PC-9 (cell line): Measurements from ENCODE around the gene NHSL1. TPM values are rescaled to one million over a fixed set of nuclear protein-coding genes. Genes with fewer than 3 reads are reported as not detected.

Experiments used
- BruUV-seq: library from RNA; stranded (reverse); fragments of 400-500 nt; replicated peaks from 2 replicates; lab custom pipeline; 2021; lab: Mats Ljungman, UMichigan
- CTCF ChIA-PET: fragments of 300-600 bp; sonication (Branson Sonifier 250); formaldehyde crosslinking; loops from one replicate; lab custom pipeline; 2022; ENCODE audit warnings: antibody characterized with exemption; lab: Charles Lee
- POLR2A ChIA-PET: fragments of 300-600 bp; sonication (Branson Sonifier 250); formaldehyde crosslinking; loops from one replicate; lab custom pipeline; 2022; ENCODE audit warnings: antibody characterized with exemption; ENCODE audit not compliant: unreplicated experiment; lab: Charles Lee
- DNase-seq, 2 experiments: peaks; one replicate each; pipeline versions ENCODE4 v3.0.0 to v3.0.0-alpha.2; 2015 to 2022; ENCODE audit warnings: mixed read lengths in 1 of 2
- H2AFZ ChIP-seq: fragments of 200-600 bp; sonication (generic); 2 replicates; pipeline ENCODE4 v1.8.1; 2017; ENCODE audit warnings: antibody characterized with exemption
- H3F3A ChIP-seq: fragments of 200-600 bp; sonication (generic); 2 replicates; pipeline ENCODE4 v1.8.1; 2017; ENCODE audit warnings: antibody characterized with exemption, mild to moderate bottlenecking, low read depth; ENCODE audit not compliant: insufficient read depth
- H3K27ac ChIP-seq: fragments of 200-600 bp; sonication (generic); 2 replicates; pipeline ENCODE4 v1.6.1; 2016; ENCODE audit warnings: mixed run types
- H3K27me3 ChIP-seq: fragments of 200-600 bp; sonication (generic); 2 replicates; pipeline ENCODE4 v1.6.1; 2016; ENCODE audit warnings: low read depth, mixed run types; ENCODE audit not compliant: insufficient read depth
- H3K36me3 ChIP-seq: fragments of 200-600 bp; sonication (generic); 2 replicates; pipeline ENCODE4 v1.6.1; 2016; ENCODE audit warnings: low read depth, mixed run types
- H3K4me1 ChIP-seq: fragments of 200-600 bp; sonication (generic); replicated peaks from 2 replicates; pipeline ENCODE4 v1.6.1; 2016; ENCODE audit warnings: mixed run types; ENCODE audit not compliant: insufficient read depth
- H3K4me2 ChIP-seq: fragments of 200-600 bp; sonication (generic); 2 replicates; pipeline ENCODE4 v1.6.1; 2017; ENCODE audit warnings: mixed run types
- H3K4me3 ChIP-seq: fragments of 200-600 bp; sonication (generic); 2 replicates; pipeline ENCODE4 v1.6.1; 2016; ENCODE audit warnings: mixed run types
- H3K79me2 ChIP-seq: fragments of 200-600 bp; sonication (generic); 2 replicates; pipeline ENCODE4 v1.6.1; 2017; ENCODE audit warnings: low read depth, mixed run types
- H3K9me2 ChIP-seq: fragments of 200-600 bp; sonication (generic); 2 replicates; pipeline ENCODE4 v1.8.1; 2017; ENCODE audit warnings: mild to moderate bottlenecking; ENCODE audit not compliant: insufficient read depth
- H3K9me3 ChIP-seq: fragments of 200-600 bp; sonication (generic); 2 replicates; pipeline ENCODE4 v1.8.1; 2016; ENCODE audit warnings: low read depth; ENCODE audit not compliant: insufficient read depth
- H4K20me1 ChIP-seq: fragments of 200-600 bp; sonication (generic); 2 replicates; pipeline ENCODE4 v1.8.1; 2017; ENCODE audit not compliant: insufficient read depth
- CTCF ChIP-seq: fragments of 200-600 bp; sonication (generic); conservative IDR thresholded peaks from 2 replicates; pipeline ENCODE4 v1.6.1; 2017; ENCODE audit warnings: mixed run types, antibody characterized with exemption, mild to moderate bottlenecking, moderate library complexity
- EZH2 ChIP-seq: fragments of 200-600 bp; sonication (generic); IDR thresholded peaks from 2 replicates; pipeline ENCODE4 v1.8.0; 2017; ENCODE audit warnings: antibody characterized with exemption, low read depth
- intact Hi-C: fragments of 100-400 bp; cut with micrococcal nuclease; formaldehyde crosslinking; loops from one replicate; pipeline ENCODE4 v1.10.0; 2022; ENCODE audit not compliant: unreplicated experiment
- total RNA-seq: library from RNA; stranded (reverse); gene quantifications from 2 replicates; pipeline ENCODE4 v1.2.3, GENCODE V29; 2021

The NHSL1 gene
- total RNA-seq, 1 experiment from 2014 or later, result 17.5 TPM

- H3K9me2 ChIP-seq, result no peaks in the 10 kb centered on the region; the same call in 1 of the 2 replicates
- intact Hi-C loops, result no loop called here
- POLR2A ChIA-PET, result interaction anchor here (0.6 kb wide), 1 partner anchor 62 kb away, joined by 3 read pairs; no protein-coding TSS in a partner anchor
- H3K27ac ChIP-seq, result no peak overlapping the region
- H3K27me3 ChIP-seq, result no peaks in the 10 kb centered on the region
- no peaks in the 10 kb centered on the region for H3K36me3 ChIP-seq
- peaks cover 3% of the 10 kb centered on the region; the same call in 1 of the 2 replicates for H4K20me1 ChIP-seq
- H2AFZ ChIP-seq, result no peak overlapping the region
- no TSS peak for BruUV-seq
- TF ChIP-seq EZH2, result no peak
- no peak for TF ChIP-seq CTCF
- H3K4me1 ChIP-seq, result no peaks in the 10 kb centered on the region
- peaks cover 4% of the 10 kb centered on the region; the same call in 1 of the 2 replicates for H3F3A ChIP-seq
- no peaks in the 10 kb centered on the region for H3K79me2 ChIP-seq
- H3K4me2 ChIP-seq, result no peak overlapping the region
- DNase-seq, result no peak
- H3K9me3 ChIP-seq, result no peaks in the 10 kb centered on the region
- CTCF ChIA-PET, result no interaction called here
- H3K4me3 ChIP-seq, result no peak overlapping the region
Observed at GRCh38 chr6:138518054-138518453, 18.8 kb upstream of the NHSL1 start.

DNA sequence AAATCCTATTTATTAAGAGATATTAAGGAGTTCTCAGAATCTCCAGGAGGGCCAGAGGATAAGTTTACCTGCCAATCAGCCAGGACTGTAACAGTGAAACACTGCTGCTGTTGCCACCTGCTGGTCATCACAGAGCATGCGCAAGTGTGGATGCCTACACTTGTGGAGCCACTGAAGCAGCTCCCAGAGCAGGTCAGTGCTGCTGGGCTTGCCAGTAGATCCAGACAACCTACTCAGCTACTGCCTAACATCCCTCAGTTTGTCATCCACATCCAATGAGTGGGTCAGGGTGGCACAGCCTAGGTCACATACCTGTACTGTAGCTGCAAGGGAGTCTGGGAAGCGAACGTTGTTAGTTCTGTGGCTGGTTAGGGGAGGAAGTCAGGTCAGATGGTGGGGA is 18.3 kb upstream of the NHSL1 start:
- BruUV-seq, result no TSS peak
- POLR2A ChIA-PET, result interaction anchor here (0.6 kb wide), 1 partner anchor 61 kb away, joined by 3 read pairs; no protein-coding TSS in a partner anchor

GRCh38 chr6:138515657-138516248 is 16.5 kb upstream of the NHSL1 start:
- H3K27ac ChIP-seq, result no peak overlapping the region
- BruUV-seq, result no TSS peak
- H3K27me3 ChIP-seq, result no peaks in the 10 kb centered on the region
- H3K4me1 ChIP-seq, result no peaks in the 10 kb centered on the region
- H3K4me3 ChIP-seq, result no peak overlapping the region
- peaks cover 4% of the 10 kb centered on the region; the same call in 1 of the 2 replicates for H3F3A ChIP-seq
- no peaks in the 10 kb centered on the region for H3K9me3 ChIP-seq
- no peak overlapping the region for H2AFZ ChIP-seq
- peaks cover 3% of the 10 kb centered on the region; the same call in 1 of the 2 replicates for H4K20me1 ChIP-seq
- no peak overlapping the region for H3K4me2 ChIP-seq
- H3K79me2 ChIP-seq, result no peaks in the 10 kb centered on the region
- H3K9me2 ChIP-seq, result no peaks in the 10 kb centered on the region; the same call in 1 of the 2 replicates
- no peak for DNase-seq
- ChIA-PET POLR2A (no interaction called here), CTCF (no interaction called here)
- intact Hi-C loops, result no loop called here
- TF ChIP-seq EZH2, result no peak
- TF ChIP-seq CTCF, result no peak
- no peaks in the 10 kb centered on the region for H3K36me3 ChIP-seq

More for the DNA sequence above, 18.3 kb upstream of the NHSL1 start:
- Histone ChIP-seq H3K79me2 (no peaks in the 10 kb centered on the region), H3K27me3 (no peaks in the 10 kb centered on the region), H3K9me2 (no peaks in the 10 kb centered on the region; the same call in 1 of the 2 replicates), H3K27ac (no peak overlapping the region), H4K20me1 (peaks cover 3% of the 10 kb centered on the region; the same call in 1 of the 2 replicates), H3K36me3 (no peaks in the 10 kb centered on the region), H2AFZ (no peak overlapping the region), H3K9me3 (no peaks in the 10 kb centered on the region), H3K4me2 (no peak overlapping the region), H3K4me3 (no peak overlapping the region), H3K4me1 (no peaks in the 10 kb centered on the region), H3F3A (peaks cover 4% of the 10 kb centered on the region; the same call in 1 of the 2 replicates)
- intact Hi-C loops, result no loop called here
- peak in 1 of 2 experiments; percentile 57 for DNase-seq
- peak; percentile 91 for TF ChIP-seq CTCF
- no peak for TF ChIP-seq EZH2
- CTCF ChIA-PET, result no interaction called here
